MV-4-11 (cell line): ENCODE results near the gene PLEKHG4B.
A peak's percentile ranks its signal among the peaks of the same experiment; 100 is the strongest.

ENCODE experiments used
- DNase-seq: peaks from one replicate; lab custom pipeline; 2025; lab: John Stamatoyannopoulos, UW

PLEKHG4B gene

DNA sequence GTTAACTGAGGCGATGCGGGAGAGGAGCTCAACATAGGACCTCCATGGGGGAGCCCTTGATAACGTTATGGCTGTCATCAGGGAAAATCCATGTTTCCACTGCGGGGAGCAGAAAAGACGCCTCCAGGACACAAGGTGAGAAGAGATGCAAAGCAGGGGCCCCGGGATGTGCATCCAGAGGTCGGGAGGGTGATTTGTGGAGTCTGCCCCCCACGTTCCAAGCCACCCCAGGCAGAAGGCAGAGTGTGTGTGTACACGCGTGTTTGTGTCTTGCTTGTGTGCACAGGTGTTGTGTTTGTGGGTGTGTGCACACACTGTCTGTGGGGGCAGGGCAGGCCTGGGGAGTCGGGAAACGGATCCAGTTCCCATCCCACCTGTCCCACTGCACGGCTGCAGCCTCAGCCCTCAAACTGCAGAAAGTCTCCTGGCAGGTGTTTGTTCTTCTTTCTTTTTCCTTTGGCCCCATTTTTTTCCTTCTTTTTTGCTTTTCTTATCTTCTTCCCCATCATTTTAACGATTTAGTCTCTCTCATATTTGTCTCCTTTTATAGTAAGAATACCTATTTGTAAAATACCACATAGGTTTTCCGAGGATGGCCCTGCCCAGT lies 17.4 kb upstream of the PLEKHG4B start:
- no peak for DNase-seq

DNA sequence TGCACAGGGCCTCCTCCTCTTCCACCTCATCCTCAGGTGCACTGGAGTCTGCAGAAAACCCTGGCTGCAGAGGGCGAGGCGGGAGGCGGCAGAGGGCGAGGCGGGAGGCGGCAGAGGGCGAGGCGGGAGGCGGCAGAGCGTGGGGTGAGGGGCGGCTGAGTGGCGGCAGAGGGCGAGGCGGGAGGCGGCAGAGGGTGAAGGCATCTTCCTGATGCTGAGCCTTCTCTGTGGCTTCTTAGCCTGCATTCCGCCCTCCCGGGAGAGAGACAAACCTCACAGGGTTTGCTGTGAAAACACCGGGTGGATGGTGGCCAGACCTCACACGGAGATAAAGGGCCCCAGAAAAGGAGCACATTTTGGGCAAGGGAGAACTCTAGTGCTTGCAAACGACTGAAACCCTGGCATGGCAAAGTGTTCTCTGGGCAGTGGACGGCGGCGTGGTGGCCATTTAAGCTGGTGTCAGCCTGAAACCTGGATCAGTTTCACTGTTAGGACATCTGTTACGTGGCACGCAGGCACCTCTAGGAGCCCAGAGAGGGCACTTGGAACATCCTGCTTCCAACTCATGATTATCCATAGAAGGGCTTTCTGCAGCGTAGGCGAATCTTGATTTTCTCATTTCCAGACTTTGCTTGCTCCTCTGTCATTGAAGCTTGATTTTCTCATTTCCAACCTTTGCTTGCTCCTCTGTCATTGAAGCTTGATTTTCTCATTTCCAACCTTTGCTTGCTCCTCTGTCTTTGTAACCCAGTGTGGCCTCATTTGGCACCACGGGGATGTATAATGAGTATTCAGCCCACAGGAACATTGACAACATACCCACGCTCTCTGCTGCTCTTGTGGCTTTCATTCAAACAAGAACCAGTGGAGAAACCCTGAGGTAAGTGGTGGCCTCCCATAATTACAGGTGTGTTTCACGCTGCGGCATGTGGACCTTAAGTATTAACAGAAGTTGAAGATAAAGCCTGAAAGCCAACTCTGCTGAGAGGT lies 16.3 kb upstream of the PLEKHG4B start:
- no peak for DNase-seq

DNA sequence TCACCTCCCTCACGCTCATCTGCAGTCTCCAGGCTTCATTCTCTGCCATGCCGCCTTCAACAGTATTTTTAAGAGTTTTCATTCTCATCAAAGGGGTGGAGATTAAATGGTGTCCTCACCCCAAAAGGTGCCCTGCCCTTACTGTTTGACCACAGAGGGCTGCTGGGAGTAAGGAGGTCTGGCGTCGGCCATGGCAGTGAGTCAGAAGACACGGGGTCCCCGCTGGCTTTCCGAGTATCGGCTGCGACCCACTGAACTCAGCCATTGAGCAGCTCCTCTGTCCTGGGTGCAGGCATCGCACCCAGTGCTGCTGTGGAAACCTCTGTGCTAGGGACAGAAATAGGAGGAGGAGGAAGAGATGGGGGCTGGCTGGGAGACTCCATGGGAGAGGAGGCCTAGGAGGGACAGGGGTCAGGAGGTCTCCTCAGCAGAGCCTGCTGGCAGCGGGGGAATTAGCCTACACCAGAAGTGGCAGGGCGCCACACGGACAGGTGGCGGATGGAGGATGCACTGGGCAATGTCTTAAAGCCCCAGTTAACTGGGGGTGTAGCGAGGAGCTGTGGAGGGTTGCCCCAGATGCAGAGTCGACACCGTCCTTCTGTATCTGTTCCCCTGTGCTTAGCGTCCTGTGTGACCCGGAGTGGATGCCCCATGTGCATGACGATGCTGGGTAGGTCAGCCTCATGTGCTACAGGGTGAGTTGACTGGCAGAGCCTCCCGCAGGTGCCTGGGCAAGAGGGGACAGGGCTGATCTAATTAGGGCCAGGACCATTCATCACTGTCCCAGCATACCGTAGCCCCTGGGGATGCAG lies 15.4 kb upstream of the PLEKHG4B start:
- no peak for DNase-seq

DNA sequence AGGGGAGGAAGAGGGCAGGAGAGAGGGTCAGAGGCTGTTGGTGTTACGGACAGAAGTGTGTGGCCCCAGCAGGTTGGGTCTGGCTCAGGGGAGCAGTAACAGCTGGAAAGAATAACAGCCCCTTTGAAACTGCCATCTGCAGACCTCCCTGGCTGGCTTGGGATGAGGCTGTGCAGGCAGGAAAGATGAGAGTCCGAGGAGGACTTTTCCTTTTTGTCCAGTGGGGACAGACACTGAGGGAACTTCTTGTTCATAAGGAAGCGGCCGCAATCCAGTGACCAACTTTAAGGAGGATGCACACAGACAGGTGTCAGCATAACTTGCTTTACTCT lies 14.8 kb upstream of the PLEKHG4B start:
- no peak for DNase-seq

DNA sequence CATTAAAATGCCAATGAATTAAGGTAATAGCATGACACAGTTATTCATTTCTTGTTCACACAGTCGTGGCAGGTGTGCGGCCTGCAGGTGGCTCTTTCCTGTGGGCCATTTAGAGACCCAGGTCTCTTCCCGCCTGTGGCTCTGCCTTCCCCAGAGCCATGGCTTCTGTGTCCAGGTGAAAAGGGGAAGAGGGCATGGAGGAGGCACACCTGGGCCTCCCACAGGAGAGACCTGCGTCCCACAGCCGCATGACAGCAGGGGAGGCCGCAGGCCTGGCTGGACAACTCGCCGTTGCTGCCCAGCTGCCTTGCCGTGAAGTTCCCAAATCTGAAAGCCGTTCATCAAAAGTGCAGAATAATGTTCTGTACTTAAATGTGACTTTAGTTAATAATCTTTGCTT lies 14.4 kb upstream of the PLEKHG4B start:
- DNase-seq: no peak

DNA sequence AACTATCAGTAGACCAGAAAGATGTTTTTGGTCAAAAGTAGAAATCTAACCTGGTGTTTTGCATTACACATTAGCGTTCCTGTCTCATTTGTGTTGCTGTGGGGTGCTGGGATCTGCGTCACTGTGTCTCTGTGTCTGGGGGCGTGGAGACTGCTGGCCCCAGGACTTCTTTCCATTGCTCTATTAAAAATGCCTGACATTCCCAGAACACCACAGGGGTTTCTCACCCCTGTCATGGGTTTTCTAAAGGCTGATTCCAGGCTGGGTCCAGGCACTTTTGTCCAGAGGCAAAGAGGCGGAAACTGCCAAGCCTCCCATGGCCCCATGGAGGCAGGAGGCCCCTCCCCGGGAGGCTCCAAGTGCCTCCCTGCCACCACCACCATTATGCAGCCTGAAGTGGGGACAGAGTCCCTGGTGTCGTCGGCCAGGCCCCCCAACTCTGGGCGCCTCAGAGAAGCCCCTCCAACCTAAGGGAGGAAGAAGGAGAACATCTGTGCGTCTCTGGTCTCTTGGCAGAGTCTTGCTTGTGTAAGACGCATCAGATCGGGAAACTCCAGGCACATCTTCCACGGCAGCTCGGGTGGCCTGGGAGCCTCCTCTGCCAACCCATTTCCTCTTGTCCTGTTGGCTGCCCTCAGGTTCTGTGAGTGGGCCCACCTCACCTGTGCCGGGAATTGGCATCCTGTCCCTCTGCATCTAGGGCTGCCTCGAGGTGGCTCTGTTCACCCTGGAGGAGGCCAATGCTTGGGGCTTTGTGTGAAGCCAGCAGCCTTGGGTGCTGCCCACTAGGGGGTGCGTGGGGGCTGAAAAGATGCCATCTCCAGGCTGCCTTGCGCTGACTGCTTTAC lies 13.8 kb upstream of the PLEKHG4B start:
- DNase-seq: peak; percentile 9

DNA sequence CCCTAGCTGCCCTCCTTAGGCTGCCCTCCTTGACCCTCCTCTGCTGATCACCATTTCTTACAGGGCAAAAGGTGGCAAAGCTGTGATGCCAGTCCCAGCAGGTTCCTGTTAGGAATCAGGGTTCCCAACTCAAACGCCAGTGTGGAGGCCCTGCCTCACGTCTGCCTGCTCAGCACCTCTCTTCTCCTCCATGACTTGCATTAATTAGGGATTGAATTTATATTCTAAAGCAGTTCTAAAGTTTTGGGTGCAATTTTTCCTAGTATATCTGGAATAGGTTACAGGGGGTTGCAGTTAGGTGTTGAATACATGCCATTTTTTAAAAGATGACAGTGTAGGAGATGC lies 13.2 kb upstream of the PLEKHG4B start:
- no peak for DNase-seq

DNA sequence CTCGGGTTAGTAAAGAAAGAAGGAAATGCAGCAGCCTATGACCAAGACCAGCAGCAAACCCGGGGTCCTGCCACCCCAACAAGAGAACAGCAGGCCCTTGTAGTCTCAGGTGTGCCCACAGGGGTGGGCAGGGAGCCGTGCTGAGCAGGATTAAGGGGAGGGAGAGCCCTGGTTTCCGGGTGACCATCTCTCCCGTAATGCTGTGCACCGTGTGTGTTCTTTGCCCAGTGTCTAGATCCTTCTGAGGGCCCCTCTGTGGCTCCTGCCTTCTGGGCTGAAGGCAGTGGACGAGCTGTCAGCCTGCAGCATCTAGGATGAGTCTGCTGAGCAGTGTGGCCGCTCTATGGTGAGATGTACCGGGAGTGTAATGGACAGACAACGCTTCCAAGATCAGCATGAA lies 12.7 kb upstream of the PLEKHG4B start:
- no peak for DNase-seq

DNA sequence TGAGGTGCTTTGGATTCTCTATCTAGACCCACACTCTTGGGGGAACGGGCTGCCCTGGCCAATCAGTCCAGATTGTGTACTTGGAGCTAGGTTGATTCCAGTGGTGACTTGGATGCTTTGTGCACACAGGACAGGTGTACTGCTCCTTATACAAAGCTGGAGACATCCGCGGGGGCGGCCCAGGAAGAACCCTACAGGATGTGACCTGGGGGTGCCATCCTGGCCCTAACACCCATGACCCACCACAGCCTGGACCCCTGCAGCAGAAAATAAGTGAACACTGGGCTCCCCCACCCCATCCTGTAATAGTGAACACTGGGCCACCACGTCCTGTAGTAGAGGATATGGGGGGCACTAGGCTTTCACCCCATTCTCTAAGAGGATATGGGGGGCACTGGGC lies 12.1 kb upstream of the PLEKHG4B start:
- no peak for DNase-seq

DNA sequence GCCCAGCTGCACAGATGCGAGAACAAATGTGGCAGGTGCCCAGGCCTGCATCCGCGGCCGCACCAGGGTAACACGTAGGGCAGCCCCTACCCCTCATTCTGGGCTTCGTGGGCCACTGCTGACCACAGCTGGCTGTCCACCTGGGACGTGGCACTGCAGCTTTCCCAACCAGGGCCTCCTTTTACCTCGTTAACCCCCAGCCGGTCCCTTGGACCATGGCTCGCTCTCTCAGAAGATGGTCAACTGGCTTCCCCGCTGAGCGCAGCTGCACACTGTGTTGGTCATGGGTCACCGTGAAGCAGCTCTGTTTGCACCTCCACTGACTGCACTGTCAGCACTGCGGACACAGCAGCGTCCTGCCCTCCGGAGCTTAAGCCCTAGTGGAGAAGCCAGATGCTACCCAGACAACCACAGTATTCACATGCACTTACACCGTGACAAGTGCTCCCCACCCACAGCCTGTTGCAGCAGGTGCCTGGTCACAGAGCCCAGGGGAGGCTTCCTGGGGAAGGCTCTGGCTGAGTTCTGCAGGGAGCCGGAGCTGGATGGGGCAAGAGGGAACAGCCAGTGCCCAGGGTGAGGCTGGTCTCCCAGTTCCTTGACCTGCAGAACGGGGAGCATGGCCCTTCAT lies 10.5 kb upstream of the PLEKHG4B start:
- no peak for DNase-seq

DNA sequence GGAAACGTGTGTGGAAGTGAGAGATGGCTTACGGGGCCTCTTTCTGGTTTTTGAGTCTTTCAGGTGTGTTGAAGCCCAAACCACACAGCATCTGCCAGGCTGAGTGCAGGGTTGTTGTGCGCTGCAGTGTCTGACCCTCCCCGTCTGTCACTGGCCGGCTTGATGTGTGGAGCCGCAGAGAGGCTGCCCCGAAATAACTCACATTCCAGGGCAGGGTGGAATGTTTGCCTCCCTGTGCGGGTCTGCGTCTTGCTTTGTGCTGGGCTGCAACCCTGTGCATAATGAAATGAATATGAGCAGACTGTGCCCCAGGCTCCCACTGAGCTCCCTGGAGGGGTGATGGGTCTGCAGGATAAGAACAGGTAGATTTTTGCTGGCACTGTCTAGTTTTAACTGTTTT lies 9.9 kb upstream of the PLEKHG4B start:
- no peak for DNase-seq

DNA sequence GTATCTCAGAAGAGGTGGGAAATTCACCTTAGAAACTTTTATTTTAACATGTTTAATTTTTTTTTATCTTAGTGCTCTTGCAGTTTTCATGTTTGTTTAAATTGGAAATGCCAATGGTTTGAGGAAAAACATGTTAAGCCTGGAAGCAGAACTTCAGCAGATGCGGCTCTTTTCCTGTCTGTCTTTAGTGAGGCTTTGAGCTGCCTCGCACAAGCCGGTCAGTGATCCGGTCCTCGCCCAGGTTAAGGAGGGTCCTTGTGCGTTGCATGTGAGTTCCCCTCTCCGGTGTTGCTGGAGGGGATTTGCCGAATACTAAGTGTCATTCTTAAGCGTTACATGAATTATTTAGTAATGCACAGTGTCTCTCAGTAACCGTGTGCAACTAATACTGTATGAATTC lies 9.4 kb upstream of the PLEKHG4B start:
- DNase-seq: no peak

DNA sequence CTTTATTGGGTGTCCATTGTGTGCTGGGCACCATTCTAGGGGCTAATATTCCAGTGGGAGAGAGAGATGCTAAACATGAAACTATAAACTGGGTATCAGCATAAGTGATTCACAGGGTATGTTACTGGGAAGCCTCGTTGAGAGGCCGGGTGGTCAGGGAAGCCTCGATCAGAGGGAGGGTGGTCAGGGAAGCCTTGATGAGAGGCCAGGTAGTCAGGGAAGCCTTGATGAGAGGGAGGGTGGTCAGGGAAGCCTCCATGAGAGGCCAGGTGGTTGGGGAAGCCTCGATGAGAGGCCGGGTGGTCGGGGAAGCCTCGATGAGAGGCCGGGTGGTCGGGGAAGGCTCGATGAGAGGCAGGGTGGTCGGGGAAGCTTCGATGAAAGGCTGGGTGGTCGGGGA lies 8.9 kb upstream of the PLEKHG4B start:
- DNase-seq: no peak

DNA sequence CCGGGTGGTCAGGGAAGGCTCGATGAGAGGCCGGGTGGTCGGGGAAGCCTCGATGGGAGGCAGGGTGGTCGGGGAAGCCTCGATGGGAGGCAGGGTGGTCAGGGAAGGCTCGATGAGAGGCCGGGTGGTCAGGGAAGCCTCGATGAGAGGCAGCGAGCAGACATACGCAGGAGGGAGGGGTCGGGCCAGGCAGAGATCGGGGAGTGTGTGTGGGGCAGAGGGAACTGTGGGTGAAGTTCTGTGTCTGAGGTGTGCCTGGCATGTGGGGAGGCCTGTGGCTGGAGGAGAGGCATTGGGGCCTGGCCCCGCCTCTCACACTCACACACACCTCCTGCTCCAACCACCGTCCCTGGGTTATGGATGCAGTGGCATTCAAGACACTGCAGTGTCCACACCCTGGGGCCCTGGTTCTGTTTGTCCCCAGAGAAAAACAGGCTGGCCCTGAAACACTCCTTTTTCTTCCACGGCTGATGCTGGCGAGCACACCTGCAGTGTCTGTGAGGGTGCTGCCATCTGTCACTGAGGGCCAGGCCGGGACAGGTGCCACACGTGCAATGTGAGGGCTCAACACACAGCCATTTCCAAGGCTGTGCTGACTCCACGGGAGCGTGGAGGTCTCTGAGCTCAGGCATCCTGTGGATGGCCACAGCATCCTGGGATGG lies 6.5 kb upstream of the PLEKHG4B start:
- no peak for DNase-seq

DNA sequence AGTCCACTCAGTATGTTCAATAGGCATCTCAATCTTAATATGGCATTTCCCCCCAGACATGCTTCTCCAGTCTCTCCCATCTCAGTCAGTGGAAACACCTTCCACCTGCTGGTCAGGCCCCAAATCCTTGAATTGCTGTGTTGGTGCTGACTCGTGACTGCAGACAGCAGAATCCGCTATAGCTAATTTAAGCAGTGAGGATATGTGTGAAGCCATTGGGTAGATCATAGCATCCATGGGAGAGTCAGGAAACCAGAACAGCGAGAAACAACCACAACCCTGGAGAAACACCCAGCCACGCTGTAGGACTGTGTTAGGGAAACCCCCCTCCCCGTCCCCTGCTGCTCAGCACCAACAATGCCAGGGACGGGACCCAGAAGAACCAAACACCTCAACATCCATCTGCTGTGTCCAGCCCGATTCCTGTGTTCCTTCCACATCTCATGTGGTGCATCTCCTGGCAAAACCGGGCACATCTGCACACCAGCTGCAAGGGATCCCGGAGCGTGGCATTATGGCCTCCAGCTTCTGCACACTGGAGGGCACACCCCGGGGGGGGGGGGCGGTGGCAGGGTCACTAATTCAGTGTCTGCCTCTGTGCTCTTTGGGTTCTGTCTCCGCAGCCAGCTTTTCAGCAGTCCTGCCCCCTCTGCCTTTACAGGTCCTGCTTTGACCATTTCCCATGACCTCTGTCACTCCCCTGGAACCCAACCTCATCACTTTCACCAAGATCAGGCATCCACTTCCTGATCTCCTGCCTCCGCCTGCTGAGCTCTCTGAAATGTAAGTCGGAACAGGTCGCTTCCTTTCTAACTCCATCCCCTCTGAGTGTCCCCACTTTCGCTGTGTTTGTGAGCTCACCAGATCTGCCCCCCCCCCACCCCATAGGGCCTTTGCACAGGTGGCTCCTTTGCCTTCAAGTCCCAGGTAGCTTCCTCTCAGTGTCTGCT lies 2.4 kb upstream of the PLEKHG4B start:
- no peak for DNase-seq

DNA sequence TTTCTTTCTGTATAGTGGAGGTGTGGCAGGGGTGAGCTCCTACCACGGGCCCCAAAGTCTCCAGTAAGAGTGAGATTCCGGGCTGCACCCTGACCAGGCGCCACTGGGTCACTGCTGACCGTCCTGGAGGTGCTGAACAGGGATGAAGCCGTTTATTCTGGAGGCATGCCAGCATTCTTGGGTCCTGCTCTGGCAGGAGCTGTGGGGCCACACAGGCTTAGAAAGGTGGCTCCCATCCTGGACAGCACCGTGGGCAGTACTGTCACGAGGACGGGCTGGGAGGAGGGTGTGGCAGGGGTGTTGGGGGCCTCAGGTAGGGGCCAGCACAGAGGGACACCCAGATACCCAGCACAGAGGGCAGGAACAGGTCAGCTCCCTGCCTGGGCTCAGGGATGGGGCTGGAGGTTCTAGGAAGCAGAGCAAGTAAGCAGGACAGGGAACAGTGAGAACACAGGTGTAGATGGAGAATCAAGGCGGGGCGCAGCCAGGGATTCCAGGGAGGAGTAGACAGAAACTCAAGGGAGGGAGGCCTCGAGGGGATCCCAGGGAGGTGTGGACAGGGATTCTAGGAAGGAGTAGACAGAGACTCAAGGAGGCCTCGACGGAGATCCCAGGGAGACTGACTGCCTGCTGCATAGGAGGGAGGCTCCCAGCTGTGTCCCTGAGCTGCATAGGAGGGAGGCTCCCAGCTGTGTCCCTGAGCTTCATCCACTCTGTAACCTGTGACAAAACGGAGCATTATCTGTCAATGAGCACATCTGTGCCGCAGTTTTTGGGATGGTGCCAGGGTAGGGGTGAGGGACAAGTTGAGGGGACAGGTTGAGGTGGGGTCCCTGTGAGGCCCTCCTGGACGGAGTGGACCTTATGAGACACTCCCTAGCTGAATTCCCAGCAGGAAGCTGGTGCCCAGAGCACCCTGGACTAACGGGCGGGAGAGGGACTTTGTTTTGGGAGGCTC lies 1.1 kb upstream of the PLEKHG4B start:
- DNase-seq: no peak

DNA sequence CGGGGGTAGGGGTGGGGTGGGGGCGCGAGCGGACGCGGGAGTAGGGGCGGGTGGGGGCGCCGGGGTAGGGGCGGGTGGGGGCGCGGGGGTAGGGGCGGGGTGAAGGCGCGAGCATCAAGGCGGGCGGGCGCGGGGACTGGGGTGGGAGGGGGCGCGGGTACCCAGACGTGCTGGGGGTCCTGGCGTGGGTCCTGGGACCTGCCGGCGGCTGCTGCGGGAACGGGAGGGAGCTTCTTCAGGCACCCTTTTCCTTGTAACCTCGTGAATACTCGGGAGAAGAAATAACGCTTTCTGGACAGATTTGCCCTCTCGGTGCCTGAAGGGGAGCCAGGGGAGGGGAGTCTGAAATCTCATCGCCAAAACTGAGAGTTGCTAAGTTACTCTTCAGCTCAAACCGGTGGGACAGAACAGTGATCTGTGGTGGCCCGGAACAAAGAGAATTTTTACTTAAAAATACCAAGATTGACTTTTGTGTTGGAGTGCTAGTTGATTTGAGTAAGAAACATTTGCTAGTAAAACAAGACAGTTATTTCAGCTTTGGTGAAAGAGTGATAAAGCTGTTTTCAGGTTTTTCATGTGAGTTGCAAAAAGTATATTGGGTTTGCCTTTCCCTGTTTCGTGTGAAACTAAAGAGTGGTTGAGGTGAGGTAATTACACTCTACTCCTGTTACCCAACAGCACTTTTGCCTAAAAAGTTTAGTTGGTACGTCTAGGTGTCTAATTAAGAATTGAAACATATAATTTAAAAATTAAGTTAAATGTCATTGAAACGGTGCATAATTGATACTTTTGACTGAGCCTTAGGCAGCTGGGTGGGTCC lies 643 bp downstream of the PLEKHG4B start:
- DNase-seq: no peak
